SH-SY5Y (cell line): ENCODE results near the gene SPATA22.

Experiments
- GATA2 ChIP-seq: IDR thresholded peaks from 2 replicates; pipeline ENCODE4 v1.6.1; 2011; ENCODE audit warnings: mild to moderate bottlenecking, low read depth, low read length
- GATA3 ChIP-seq: IDR thresholded peaks from 2 replicates; pipeline ENCODE4 v1.6.1; 2011; ENCODE audit warnings: low read depth, mild to moderate bottlenecking, low read length, moderate library complexity

SPATA22 gene

GRCh38 chr17:3471599-3471998, at the start of gene SPATA22:
Gene SPATA22, minus strand, starts transcription at chr17:3471819. Its CDS starts 2,494 bp downstream, at chr17:3469325.
- no peak for TF ChIP-seq GATA3
- TF ChIP-seq GATA2, result no peak

GRCh38 chr17:3514873-3515272, 43.3 kb upstream of the SPATA22 start:
- TF ChIP-seq GATA3 (no peak), GATA2 (no peak)

GRCh38 chr17:3513305-3514035, 41.9 kb upstream of the SPATA22 start:
- TF ChIP-seq GATA3, result no peak
- TF ChIP-seq GATA2, result no peak

DNA sequence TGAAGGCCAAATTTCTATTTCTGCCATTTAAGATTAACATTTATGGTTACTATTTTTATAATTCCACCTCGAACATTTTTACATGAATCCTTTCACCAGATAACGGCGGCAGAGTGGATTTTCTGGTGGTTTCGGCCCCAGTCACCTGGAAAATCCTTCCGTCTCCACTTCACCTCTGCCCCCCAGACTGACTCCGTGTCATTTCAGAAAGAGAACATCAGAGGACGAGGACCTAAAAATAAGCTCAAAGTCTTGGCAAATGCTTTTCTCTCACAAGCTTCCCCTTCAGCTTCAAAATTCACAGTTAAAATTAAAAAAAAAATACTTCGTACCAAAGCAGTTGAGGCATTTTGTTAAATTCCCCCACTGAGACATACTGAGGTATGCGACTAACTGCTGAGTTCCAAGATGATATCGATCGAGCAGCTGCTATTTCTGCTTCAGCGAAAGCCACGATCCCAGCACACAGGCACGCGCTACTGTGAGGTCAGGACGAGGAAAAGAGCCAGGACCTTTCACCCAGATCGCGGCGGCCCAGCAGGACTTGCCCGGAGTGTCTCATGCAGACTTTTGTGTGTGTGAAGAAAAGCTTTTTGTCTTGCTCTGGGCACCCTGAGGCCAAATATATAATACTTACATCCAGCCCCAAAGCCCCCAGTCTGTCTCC, 41.0 kb upstream of the SPATA22 start:
- TF ChIP-seq GATA3 (no peak), GATA2 (no peak)

DNA sequence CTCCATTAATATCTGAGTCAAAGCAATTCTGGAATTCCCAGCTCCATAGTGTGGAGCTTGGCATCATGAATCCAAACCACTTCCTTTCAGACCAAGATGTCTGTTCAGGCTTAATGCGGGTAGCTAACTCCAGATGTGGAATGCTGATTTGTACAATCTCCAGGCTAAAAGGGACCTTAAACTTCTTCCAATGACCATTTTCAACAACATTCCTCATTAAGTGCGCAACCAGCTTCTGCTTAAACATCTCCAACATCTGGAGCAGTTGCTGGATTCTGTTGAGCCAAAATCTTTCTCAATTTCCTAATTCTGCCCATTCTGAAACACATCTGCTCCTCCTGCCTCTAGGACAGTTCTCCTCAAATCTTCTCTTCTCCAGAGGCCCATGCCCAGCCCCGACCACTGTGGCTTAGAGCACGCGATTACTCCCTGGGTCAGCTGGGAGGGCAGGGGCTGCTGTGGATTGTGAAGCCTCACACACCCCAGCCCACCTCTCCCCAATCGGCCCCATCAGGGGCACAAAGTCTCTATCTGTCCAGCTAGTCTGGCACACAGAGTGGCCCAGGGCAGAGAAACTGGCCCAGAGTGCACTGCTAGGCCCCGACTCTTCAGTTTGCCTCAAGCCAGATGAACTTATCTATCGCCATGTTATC, 40.4 kb upstream of the SPATA22 start:
- TF ChIP-seq GATA2, result no peak
- TF ChIP-seq GATA3, result no peak

DNA sequence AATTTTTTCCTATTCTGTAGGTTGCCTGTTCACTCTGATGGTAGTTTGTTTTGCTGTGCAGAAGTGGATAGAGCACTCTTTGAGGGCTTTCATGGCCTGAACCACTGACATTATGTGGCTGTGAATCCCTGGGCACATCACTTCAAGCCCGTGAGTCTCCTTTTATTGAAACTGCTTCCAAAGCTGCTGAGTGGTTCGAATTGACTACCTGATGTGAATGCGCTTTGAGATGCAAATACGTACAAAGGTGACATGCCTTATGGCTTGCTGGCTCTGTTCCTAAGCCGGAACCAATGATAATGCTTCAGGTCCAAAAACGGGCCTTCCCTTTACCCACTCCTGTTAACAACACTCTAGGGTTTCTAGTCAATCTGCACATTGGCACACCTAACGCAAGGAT, 38.5 kb upstream of the SPATA22 start:
- TF ChIP-seq GATA2, result no peak
- TF ChIP-seq GATA3, result no peak

- TF ChIP-seq GATA2 (no peak), GATA3 (no peak)
Observed at GRCh38 chr17:3507869-3508268, 36.2 kb upstream of the SPATA22 start.

DNA sequence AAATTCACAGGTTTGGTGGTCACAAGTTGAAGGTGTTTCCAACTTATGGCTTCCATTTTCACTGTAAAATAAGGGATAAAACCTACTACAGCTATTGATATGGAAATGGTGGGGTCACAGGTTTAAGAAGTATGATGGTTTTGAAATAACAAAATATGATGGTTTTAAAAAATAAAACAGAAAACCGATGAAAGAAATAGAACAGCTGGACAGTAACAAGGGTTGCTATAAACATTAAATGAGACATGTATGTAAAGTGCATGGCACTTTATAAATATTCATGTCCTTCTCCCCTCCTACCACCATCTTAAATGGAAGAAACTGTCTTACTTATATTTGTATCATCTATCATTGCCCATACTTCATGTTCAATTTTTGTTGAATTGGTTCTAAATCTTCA, 35.5 kb upstream of the SPATA22 start:
- no peak for TF ChIP-seq GATA3
- no peak for TF ChIP-seq GATA2

- TF ChIP-seq GATA2 (no peak), GATA3 (no peak)
Observed at GRCh38 chr17:3506054-3506453, 34.4 kb upstream of the SPATA22 start.

GRCh38 chr17:3505008-3505407, 33.4 kb upstream of the SPATA22 start:
- TF ChIP-seq GATA2 (no peak), GATA3 (no peak)

GRCh38 chr17:3503285-3503684, 31.7 kb upstream of the SPATA22 start:
- no peak for TF ChIP-seq GATA2
- no peak for TF ChIP-seq GATA3

GRCh38 chr17:3502466-3502865, 30.8 kb upstream of the SPATA22 start:
- TF ChIP-seq GATA3 (no peak), GATA2 (no peak)

- TF ChIP-seq GATA3 (no peak), GATA2 (no peak)
Observed at GRCh38 chr17:3501344-3501743, 29.7 kb upstream of the SPATA22 start.

- TF ChIP-seq GATA2, result no peak
- no peak for TF ChIP-seq GATA3
Observed at GRCh38 chr17:3497101-3497500, 25.5 kb upstream of the SPATA22 start.

DNA sequence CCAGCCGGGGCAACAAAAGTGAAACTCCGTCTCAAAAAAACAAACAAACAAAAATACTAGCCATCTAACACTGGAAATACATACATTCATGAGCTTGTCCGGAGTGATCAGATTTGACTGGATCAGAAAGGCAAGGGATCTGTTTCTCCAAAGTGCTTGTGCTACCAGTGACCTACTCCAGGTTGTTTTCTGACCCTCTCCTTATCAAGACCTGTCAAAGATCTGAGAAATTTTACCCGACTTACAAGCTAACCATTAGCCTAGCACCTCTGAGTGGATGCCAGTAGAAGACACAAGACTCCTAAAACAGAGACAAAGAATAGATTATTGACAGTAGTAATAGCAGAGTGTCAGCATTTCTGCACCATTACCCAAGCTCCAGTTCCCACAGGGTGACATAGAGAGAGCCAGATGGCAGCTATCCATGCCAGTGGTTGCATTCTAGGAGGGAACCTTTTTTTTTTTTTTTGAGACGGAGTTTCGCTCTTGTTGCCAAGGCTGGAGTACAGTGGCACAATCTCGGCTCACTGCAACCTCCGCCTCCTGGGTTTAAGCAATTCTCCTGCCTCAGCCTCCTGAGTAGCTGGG, 14.0 kb upstream of the SPATA22 start:
- no peak for TF ChIP-seq GATA3
- TF ChIP-seq GATA2, result no peak
